Osteocyte (in vitro differentiated cells): ENCODE results near the gene BRINP1. TPM values are rescaled to one million over a fixed set of nuclear protein-coding genes. Genes with fewer than 3 reads are reported as not detected.
A peak's percentile ranks its signal among the peaks of the same experiment; 100 is the strongest.

Experiments
- DNase-seq: peaks from one replicate; pipeline ENCODE4 v3.0.0; 2021; ENCODE audit warnings: mixed read lengths; ENCODE audit not compliant: unreplicated experiment; ENCODE audit errors: extremely low spot score
- H3K27ac Mint-ChIP-seq: one replicate; pipeline ENCODE4 v1.8.0; 2021; ENCODE audit warnings: mild to moderate bottlenecking, mixed read lengths; ENCODE audit not compliant: unreplicated experiment
- H3K27me3 Mint-ChIP-seq: one replicate; pipeline ENCODE4 v1.8.0; 2021; ENCODE audit warnings: mixed read lengths; ENCODE audit not compliant: unreplicated experiment
- H3K36me3 Mint-ChIP-seq: one replicate; pipeline ENCODE4 v1.8.0; 2021; ENCODE audit warnings: mixed read lengths; ENCODE audit not compliant: unreplicated experiment
- H3K4me1 Mint-ChIP-seq: one replicate; pipeline ENCODE4 v1.8.0; 2021; ENCODE audit warnings: mixed read lengths; ENCODE audit not compliant: unreplicated experiment
- H3K4me3 Mint-ChIP-seq: one replicate; pipeline ENCODE4 v1.8.0; 2021; ENCODE audit warnings: mild to moderate bottlenecking, moderate library complexity, mixed read lengths; ENCODE audit not compliant: unreplicated experiment
- H3K9me3 Mint-ChIP-seq: one replicate; pipeline ENCODE4 v1.8.0; 2021; ENCODE audit warnings: mixed read lengths; ENCODE audit not compliant: unreplicated experiment
- CTCF ChIP-seq: fragments of 200-600 bp; sonication (generic); IDR thresholded peaks from 2 replicates; pipeline ENCODE4 v1.5.0; 2021; ENCODE audit warnings: antibody characterized with exemption, mild to moderate bottlenecking, moderate library complexity
- total RNA-seq: library from RNA; stranded (reverse); gene quantifications from 2 replicates; pipeline ENCODE4 v1.2.1, GENCODE V29; 2021

BRINP1 gene
- total RNA-seq, 1 donor from 2014 or later: 0.16 TPM

- peaks cover 8% of the 10 kb centered on the region for H3K4me1 Mint-ChIP-seq
- H3K27me3 Mint-ChIP-seq: peaks cover 27% of the 10 kb centered on the region
- no peak overlapping the region for H3K27ac Mint-ChIP-seq
- H3K36me3 Mint-ChIP-seq: no peaks in the 10 kb centered on the region
- DNase-seq: no peak
- H3K4me3 Mint-ChIP-seq: no peak overlapping the region
- H3K9me3 Mint-ChIP-seq: peaks cover 18% of the 10 kb centered on the region
- no peak for TF ChIP-seq CTCF
Measured at GRCh38 chr9:119372951-119373350, 3.7 kb upstream of the BRINP1 start.

- no peak overlapping the region for H3K4me3 Mint-ChIP-seq
- H3K4me1 Mint-ChIP-seq: peaks cover 8% of the 10 kb centered on the region
- no peak for TF ChIP-seq CTCF
- peaks cover 37% of the 10 kb centered on the region for H3K27me3 Mint-ChIP-seq
- H3K27ac Mint-ChIP-seq: no peak overlapping the region
- H3K9me3 Mint-ChIP-seq: peaks cover 13% of the 10 kb centered on the region
- no peak for DNase-seq
- no peaks in the 10 kb centered on the region for H3K36me3 Mint-ChIP-seq
Measured at GRCh38 chr9:119370816-119371215, 1.6 kb upstream of the BRINP1 start.

- no peak for DNase-seq
- peaks cover 8% of the 10 kb centered on the region for H3K4me1 Mint-ChIP-seq
- H3K4me3 Mint-ChIP-seq: peak overlapping the region; percentile 66
- no peaks in the 10 kb centered on the region for H3K36me3 Mint-ChIP-seq
- H3K27me3 Mint-ChIP-seq: peaks cover 37% of the 10 kb centered on the region
- H3K9me3 Mint-ChIP-seq: peaks cover 8% of the 10 kb centered on the region
- no peak for TF ChIP-seq CTCF
- H3K27ac Mint-ChIP-seq: no peak overlapping the region
Measured at GRCh38 chr9:119369680-119370366, 588 bp upstream of the BRINP1 start.

GRCh38 chr9:119368179-119368578 is 1.1 kb downstream of the BRINP1 start:
- Mint-ChIP-seq H3K9me3 (peaks cover 8% of the 10 kb centered on the region), H3K4me1 (peaks cover 8% of the 10 kb centered on the region), H3K27ac (no peak overlapping the region), H3K4me3 (no peak overlapping the region), H3K36me3 (no peaks in the 10 kb centered on the region), H3K27me3 (peaks cover 37% of the 10 kb centered on the region)
- DNase-seq: no peak
- TF ChIP-seq CTCF: no peak

GRCh38 chr9:119367683-119368075 is 1.6 kb downstream of the BRINP1 start:
- Mint-ChIP-seq H3K4me1 (peaks cover 8% of the 10 kb centered on the region), H3K27me3 (peaks cover 37% of the 10 kb centered on the region), H3K9me3 (peaks cover 8% of the 10 kb centered on the region), H3K27ac (no peak overlapping the region), H3K4me3 (no peak overlapping the region), H3K36me3 (no peaks in the 10 kb centered on the region)
- no peak for DNase-seq
- no peak for TF ChIP-seq CTCF
